Right lobe of liver (tissue), 6 donors: ENCODE results near the gene SLC34A3. TPM values are rescaled to one million over a fixed set of nuclear protein-coding genes. Genes with fewer than 3 reads are reported as not detected.

Experiments
- ATAC-seq, 4 donors: fragments of 200-7000 bp; cut with Tn5 transposase; one replicate each; pipeline ENCODE4 v1.9.1; 2020; ENCODE audit warnings: mild to moderate bottlenecking in 4 of 4, moderate library complexity in 4 of 4
- DNase-seq, 3 donors: peaks; one replicate each; pipeline ENCODE4 v3.0.0-alpha.2; 2020
- H3K27ac ChIP-seq, 3 donors: fragments of 200-600 bp; one replicate each; pipeline ENCODE4 v1.8.0; 2022
- H3K27me3 ChIP-seq, 2 donors: fragments of 200-600 bp; one replicate each; pipeline ENCODE4 v1.8.0; 2022
- H3K36me3 ChIP-seq, 4 donors: fragments of 200-600 bp; sonication (generic) in 1 of 4; one replicate each; pipeline versions ENCODE4 v1.5.1 to v1.8.0; 2017 to 2022; ENCODE audit warnings: control low read depth in 1 of 4
- H3K4me1 ChIP-seq, 4 donors: fragments of 200-600 bp; sonication (generic) in 1 of 4; one replicate each; pipeline versions ENCODE4 v1.5.1 to v1.8.0; 2017 to 2022; ENCODE audit warnings: control low read depth in 1 of 4
- H3K4me3 ChIP-seq, 3 donors: fragments of 200-600 bp; one replicate each; pipeline ENCODE4 v1.8.0; 2022
- H3K9me3 ChIP-seq, 4 donors: fragments of 200-600 bp; sonication (generic) in 1 of 4; one replicate each; pipeline versions ENCODE4 v1.5.1 to v1.8.0; 2017 to 2022; ENCODE audit warnings: control low read depth in 1 of 4
- CTCF ChIP-seq, 4 donors: fragments of 200-600 bp in 3 of 4; fragments of 450-650 bp in 1 of 4; IDR thresholded peaks; one replicate each; pipeline versions ENCODE4 v1.5.1 to v1.8.0; 2016 to 2022; ENCODE audit warnings: antibody characterized with exemption in 4 of 4, mild to moderate bottlenecking in 2 of 4
- POLR2A ChIP-seq: fragments of 450-650 bp; IDR thresholded peaks from one replicate; pipeline ENCODE4 v1.6.1; 2017; ENCODE audit warnings: antibody characterized with exemption, mild to moderate bottlenecking
- WGBS: methylation state at CpG from one replicate; pipeline ENCODE4 v1.1.6; 2018; ENCODE audit warnings: low coverage, low lambda C conversion rate; ENCODE audit not compliant: insufficient coverage; ENCODE audit errors: missing lambda C conversion rate; 5-methylcytosine and 5-hydroxymethylcytosine counted together
- intact Hi-C, 2 donors: fragments of 100-400 bp; cut with DNase I; formaldehyde crosslinking; loops; one replicate each; pipeline versions ENCODE4 v1.11.2 to v1.14.1; 2022
- total RNA-seq, 6 experiments: library from RNA; depleted of rRNA in 2 of 6; stranded (reverse); fragments of >200 nt in 2 of 6; fragmentation: NEBNext Ultra II Directional in 3 of 6; extraction: Animal tissue kit (Norgen Biotek cat#: 25700) in 3 of 6; gene quantifications; one replicate each; pipeline versions ENCODE4 v1.1.0 to v1.2.4, GENCODE V29; 2016 to 2023
- donor health status: DM: no; HTN: yes; CAD: no.
- donor health status: DM: no; HTN: no; CAD: no.
- donor health status: DM: no; HTN: no; CAD: no.
- donor health status: DM: no; HTN: yes; CAD: no.
- donor health status: DM: no; HTN: yes; CAD: no.

The SLC34A3 gene
- total RNA-seq, 6 experiments from 2014 or later, result not detected

GRCh38 chr9:137184881-137185660 lies 45.6 kb upstream of the SLC34A3 start:
- Histone ChIP-seq H3K9me3 (no peaks in the 10 kb centered on the region), H3K4me3 (no peak overlapping the region), H3K36me3 (peaks cover 0 to 42% (median 15%) of the 10 kb centered on the region in 4 donors), H3K4me1 (peaks cover 0 to 25% (median 12%) of the 10 kb centered on the region in 4 donors), H3K27me3 (no peaks in the 10 kb centered on the region), H3K27ac (no peak overlapping the region)
- no peak for DNase-seq
- no peak for ATAC-seq
- TF ChIP-seq POLR2A (no peak), CTCF (IDR thresholded peaks at IDR 0.05) (no peak)
- intact Hi-C loops, result loop anchor here in 1 of 2 donors (10.0 kb wide), 1 partner anchor 50 kb away; the partner anchor contains the start of gene SLC34A3
- WGBS, result 92% methylated on average over 7 of the region's 48 CpGs

GRCh38 chr9:137185921-137186320 lies 44.8 kb upstream of the SLC34A3 start:
- 0% methylated on average over 1 of the region's 19 CpGs for WGBS
- H3K36me3 ChIP-seq, result peaks cover 0 to 41% (median 13%) of the 10 kb centered on the region in 4 donors
- H3K4me1 ChIP-seq, result peaks cover 0 to 32% (median 15%) of the 10 kb centered on the region in 4 donors
- H3K27ac ChIP-seq, result no peak overlapping the region
- H3K27me3 ChIP-seq, result no peaks in the 10 kb centered on the region
- H3K9me3 ChIP-seq, result no peaks in the 10 kb centered on the region
- no peak for TF ChIP-seq POLR2A
- TF ChIP-seq CTCF (IDR thresholded peaks at IDR 0.05), result no peak
- ATAC-seq, result no peak
- DNase-seq, result no peak
- H3K4me3 ChIP-seq, result no peak overlapping the region
- intact Hi-C loops, result loop anchor here in 1 of 2 donors (10.0 kb wide), 1 partner anchor 49 kb away; the partner anchor contains the start of gene SLC34A3

- DNase-seq (no peak), ATAC-seq (no peak)
- TF ChIP-seq POLR2A (no peak), CTCF (IDR thresholded peaks at IDR 0.05) (no peak)
- Histone ChIP-seq H3K27me3 (no peaks in the 10 kb centered on the region), H3K4me1 (peaks cover 0 to 34% (median 15%) of the 10 kb centered on the region in 4 donors), H3K9me3 (no peaks in the 10 kb centered on the region), H3K36me3 (peaks cover 0 to 36% (median 13%) of the 10 kb centered on the region in 4 donors), H3K4me3 (no peak overlapping the region), H3K27ac (no peak overlapping the region)
- WGBS, result no CpG with 5 or more reads among the region's 6 CpGs
- intact Hi-C loops, result loop anchor here in 1 of 2 donors (10.0 kb wide), 1 partner anchor 48 kb away; the partner anchor contains the start of gene SLC34A3
These were observed 44.3 kb upstream of the SLC34A3 start for GRCh38 chr9:137186385-137186784.

- Histone ChIP-seq H3K4me1 (peaks cover 0 to 34% (median 15%) of the 10 kb centered on the region in 4 donors), H3K36me3 (peaks cover 0 to 30% (median 12%) of the 10 kb centered on the region in 4 donors), H3K9me3 (no peaks in the 10 kb centered on the region), H3K4me3 (peak overlapping the region; percentile 90 to 100 (median 98)), H3K27me3 (no peaks in the 10 kb centered on the region), H3K27ac (no peak overlapping the region)
- DNase-seq (no peak), ATAC-seq (no peak)
- no peak for TF ChIP-seq CTCF (IDR thresholded peaks at IDR 0.05)
- TF ChIP-seq POLR2A, result no peak
- intact Hi-C loops, result loop anchor here in 1 of 2 donors (10.0 kb wide), 1 partner anchor 47 kb away; the partner anchor contains the start of gene SLC34A3
- 100% methylated on average over 1 of the region's 15 CpGs for WGBS
These were observed 43.3 kb upstream of the SLC34A3 start for GRCh38 chr9:137187386-137187785.
